Ascending aorta (tissue), 2 donors: ENCODE data around the gene SLC29A2. TPM values are rescaled to one million over a fixed set of nuclear protein-coding genes. Genes with fewer than 3 reads are reported as not detected.
A peak's percentile ranks its signal among the peaks of the same experiment; 100 is the strongest.

Source experiments
- DNase-seq, 2 donors: peaks; one replicate each; pipeline ENCODE4 v3.0.0-alpha.2; 2019; ENCODE audit warnings: low spot score in 2 of 2
- H3K27ac ChIP-seq, 2 donors: fragments of 200-600 bp; sonication (generic); one replicate each; pipeline ENCODE4 v1.5.1; 2016 to 2017; ENCODE audit warnings: mild to moderate bottlenecking in 1 of 2
- H3K27me3 ChIP-seq: fragments of 200-600 bp; sonication (generic); one replicate; pipeline ENCODE4 v1.5.1; 2017
- H3K36me3 ChIP-seq, 2 donors: fragments of 200-600 bp; sonication (generic); one replicate each; pipeline ENCODE4 v1.5.1; 2016
- H3K4me1 ChIP-seq, 2 donors: fragments of 200-600 bp; sonication (generic); one replicate each; pipeline ENCODE4 v1.5.1; 2016 to 2017; ENCODE audit warnings: mild to moderate bottlenecking in 1 of 2
- H3K4me3 ChIP-seq, 2 donors: fragments of 200-600 bp; sonication (generic); one replicate each; pipeline ENCODE4 v1.5.1; 2016 to 2017; ENCODE audit warnings: mild to moderate bottlenecking in 1 of 2
- H3K9me3 ChIP-seq, 2 donors: fragments of 200-600 bp; sonication (generic); one replicate each; pipeline ENCODE4 v1.5.1; 2016
- intact Hi-C: fragments of 100-400 bp; cut with DNase I; formaldehyde crosslinking; loops from one replicate; pipeline ENCODE4 v1.15.1; 2023
- total RNA-seq: library from RNA; depleted of rRNA; stranded (reverse); fragments of >200 nt; gene quantifications from one replicate; pipeline ENCODE4 v1.1.0, GENCODE V29; 2016
- TF ChIP-seq, protein P1 (sequence below), 3 experiments: fragments of 200-600 bp in 2 of 3; fragments of 450-650 bp in 1 of 3; sonication (generic) in 2 of 3; IDR thresholded peaks; one replicate each; pipeline ENCODE4 v1.5.1; 2016 to 2019; ENCODE audit warnings: antibody characterized with exemption in 3 of 3, mild to moderate bottlenecking in 1 of 3, moderate library complexity in 1 of 3

Gene SLC29A2
- total RNA-seq, 1 donor from 2014 or later = not detected

DNA sequence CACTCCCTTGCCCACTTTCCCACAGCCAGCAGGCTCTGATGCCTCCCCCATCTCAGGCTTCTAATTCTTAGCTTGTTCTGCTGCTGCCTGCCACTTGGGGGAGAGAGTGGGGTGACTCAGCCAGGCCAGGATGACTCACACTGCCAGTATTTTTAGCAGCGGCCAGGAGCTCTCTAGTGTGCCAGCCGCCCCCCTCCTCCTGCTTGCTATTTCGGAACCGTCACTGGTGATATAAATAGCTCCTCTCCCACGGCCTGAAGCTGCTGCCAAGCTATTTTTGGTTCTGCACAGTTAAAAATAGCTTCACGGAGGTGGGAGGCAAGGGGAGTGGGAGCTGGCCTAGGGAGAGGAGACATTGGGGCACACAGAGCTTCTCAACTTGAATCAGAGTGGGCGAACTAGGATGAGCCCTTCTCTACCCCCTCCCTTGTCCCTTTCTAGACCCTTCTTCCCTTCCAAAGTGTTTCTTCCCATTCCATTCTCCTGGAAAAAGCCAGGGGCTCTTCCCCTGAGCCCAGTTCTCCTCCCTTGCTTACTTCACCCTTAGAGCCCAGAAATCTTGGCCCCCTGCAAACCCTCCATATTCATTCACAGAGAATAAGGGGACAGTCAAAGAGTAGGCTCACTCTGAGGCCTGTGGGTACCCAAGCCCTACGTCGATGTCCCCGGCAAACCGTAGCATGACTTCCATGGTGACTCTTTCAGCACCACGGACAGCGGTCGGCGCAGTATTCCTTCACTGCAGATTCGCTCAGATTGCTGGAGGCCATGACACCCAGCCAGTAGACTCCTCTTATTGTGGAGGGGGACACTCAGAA is 46.8 kb upstream of the SLC29A2 start:
- H3K9me3 ChIP-seq = no peaks in the 10 kb centered on the region
- peaks cover 22 to 42% of the 10 kb centered on the region in 2 donors for H3K4me1 ChIP-seq

DNA sequence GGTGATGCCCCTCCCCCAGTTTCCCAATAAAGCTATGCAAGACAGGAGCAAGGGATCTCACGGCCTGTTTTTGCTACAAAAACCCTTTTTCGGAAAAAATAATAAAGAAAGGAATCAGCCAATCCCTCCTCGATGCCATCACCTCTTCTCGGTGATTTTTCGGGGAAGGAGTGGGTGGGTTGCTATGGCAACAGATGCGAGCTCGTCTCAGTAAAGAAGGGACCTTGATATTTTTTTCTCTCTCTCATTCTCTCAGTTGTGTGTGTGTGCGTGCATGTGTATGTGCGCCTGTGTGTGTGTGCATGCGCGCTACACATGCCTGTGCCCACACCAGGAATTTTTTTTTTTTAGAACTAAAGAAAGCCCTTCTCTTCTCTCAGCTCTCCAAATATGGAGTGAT is 45.4 kb upstream of the SLC29A2 start:
- TF ChIP-seq, protein P1, sequence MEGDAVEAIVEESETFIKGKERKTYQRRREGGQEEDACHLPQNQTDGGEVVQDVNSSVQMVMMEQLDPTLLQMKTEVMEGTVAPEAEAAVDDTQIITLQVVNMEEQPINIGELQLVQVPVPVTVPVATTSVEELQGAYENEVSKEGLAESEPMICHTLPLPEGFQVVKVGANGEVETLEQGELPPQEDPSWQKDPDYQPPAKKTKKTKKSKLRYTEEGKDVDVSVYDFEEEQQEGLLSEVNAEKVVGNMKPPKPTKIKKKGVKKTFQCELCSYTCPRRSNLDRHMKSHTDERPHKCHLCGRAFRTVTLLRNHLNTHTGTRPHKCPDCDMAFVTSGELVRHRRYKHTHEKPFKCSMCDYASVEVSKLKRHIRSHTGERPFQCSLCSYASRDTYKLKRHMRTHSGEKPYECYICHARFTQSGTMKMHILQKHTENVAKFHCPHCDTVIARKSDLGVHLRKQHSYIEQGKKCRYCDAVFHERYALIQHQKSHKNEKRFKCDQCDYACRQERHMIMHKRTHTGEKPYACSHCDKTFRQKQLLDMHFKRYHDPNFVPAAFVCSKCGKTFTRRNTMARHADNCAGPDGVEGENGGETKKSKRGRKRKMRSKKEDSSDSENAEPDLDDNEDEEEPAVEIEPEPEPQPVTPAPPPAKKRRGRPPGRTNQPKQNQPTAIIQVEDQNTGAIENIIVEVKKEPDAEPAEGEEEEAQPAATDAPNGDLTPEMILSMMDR (IDR thresholded peaks at IDR 0.05) = no peak
- no peaks in the 10 kb centered on the region for H3K9me3 ChIP-seq
- H3K27me3 ChIP-seq = no peaks in the 10 kb centered on the region
- intact Hi-C loops = no loop called here
- H3K4me3 ChIP-seq = no peak overlapping the region
- H3K4me1 ChIP-seq = peaks cover 22 to 45% of the 10 kb centered on the region in 2 donors
- DNase-seq = no peak
- peak overlapping the region in 1 of 2 donors; percentile 46 for H3K27ac ChIP-seq
- peaks cover 0 to 3% of the 10 kb centered on the region in 2 donors for H3K36me3 ChIP-seq

More for the DNA sequence above, 46.8 kb upstream of the SLC29A2 start:
- Histone ChIP-seq H3K4me3 (peak overlapping the region in 1 of 2 donors; percentile 19), H3K27me3 (no peaks in the 10 kb centered on the region), H3K36me3 (peaks cover 12 to 15% of the 10 kb centered on the region in 2 donors), H3K27ac (peak overlapping the region in 1 of 2 donors; percentile 53)
- peak; percentile 81 to 97 for DNase-seq
- intact Hi-C loops = loop anchor here (1.0 kb wide), 1 partner anchor 9 kb away; no protein-coding TSS in a partner anchor
- TF ChIP-seq, protein P1 (IDR thresholded peaks at IDR 0.05) = peak; percentile 59 to 73 (median 63)

DNA sequence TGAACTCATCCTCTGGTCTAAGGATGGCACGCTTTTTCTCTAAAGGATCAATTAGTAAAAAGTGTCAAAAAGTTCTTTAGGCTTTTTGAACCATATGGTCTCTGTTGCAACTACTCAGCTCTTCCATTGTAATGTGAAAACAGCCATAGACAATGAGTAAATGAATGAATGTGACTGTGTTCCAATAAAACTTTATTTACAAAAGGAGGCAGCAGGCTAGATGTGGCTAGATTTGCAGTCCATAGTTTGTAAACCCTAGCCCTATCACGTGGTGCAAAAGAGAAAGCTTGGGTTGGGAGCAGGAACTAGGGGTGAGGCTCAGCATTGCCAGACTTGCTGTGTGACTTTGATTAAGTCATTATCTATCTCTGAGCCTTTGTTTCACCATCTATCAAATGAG is 43.9 kb upstream of the SLC29A2 start:
- no peaks in the 10 kb centered on the region for H3K9me3 ChIP-seq
- intact Hi-C loops = no loop called here
- no peaks in the 10 kb centered on the region for H3K27me3 ChIP-seq
- no peaks in the 10 kb centered on the region for H3K36me3 ChIP-seq
- no peak for DNase-seq
- TF ChIP-seq, protein P1 (IDR thresholded peaks at IDR 0.05) = no peak
- no peak overlapping the region for H3K27ac ChIP-seq
- H3K4me1 ChIP-seq = peaks cover 20 to 37% of the 10 kb centered on the region in 2 donors
- H3K4me3 ChIP-seq = no peak overlapping the region

DNA sequence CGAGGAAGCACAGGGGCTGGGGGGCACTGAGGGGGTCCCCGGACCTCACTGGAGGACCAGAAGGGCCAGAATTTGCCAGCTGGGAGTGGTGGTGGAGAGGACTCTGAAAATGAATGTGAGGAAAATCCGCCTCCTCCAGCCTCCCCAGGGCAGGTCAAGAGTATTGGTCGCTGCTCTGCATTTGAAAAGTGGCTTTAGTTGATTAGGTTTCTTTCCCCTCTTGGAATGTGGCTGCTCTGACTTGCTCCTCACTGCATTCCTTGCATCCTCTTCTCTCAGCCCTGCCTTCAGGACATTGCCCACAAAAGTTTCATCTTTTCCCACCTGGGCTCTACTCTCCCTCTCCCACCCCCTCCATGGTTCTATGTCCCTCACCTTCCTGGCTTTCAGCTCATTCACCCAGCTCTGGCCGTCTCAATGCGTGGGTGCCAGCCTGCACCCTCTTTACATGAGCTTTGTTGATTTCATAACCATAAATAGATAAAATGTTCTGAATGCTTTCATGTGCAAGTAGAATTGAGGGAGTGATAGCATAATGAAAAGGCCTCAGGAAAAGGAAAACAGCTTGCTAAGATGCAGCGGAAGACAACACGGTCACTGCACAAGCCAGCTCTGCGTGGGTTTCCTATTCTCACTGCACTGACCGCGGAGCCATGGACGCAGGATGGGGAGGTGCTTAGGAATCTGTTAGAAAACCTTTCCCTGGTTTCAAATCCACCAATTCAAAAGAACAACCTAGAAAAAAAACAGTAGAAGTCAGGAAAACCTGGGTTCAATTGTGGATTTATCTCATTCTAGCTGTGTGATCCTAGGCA is 42.8 kb upstream of the SLC29A2 start:
- DNase-seq = no peak
- Histone ChIP-seq H3K27me3 (no peaks in the 10 kb centered on the region), H3K4me1 (peaks cover 16 to 37% of the 10 kb centered on the region in 2 donors), H3K4me3 (no peak overlapping the region), H3K9me3 (no peaks in the 10 kb centered on the region), H3K27ac (no peak overlapping the region), H3K36me3 (no peaks in the 10 kb centered on the region)
- intact Hi-C loops = no loop called here
- TF ChIP-seq, protein P1 (IDR thresholded peaks at IDR 0.05) = no peak

DNA sequence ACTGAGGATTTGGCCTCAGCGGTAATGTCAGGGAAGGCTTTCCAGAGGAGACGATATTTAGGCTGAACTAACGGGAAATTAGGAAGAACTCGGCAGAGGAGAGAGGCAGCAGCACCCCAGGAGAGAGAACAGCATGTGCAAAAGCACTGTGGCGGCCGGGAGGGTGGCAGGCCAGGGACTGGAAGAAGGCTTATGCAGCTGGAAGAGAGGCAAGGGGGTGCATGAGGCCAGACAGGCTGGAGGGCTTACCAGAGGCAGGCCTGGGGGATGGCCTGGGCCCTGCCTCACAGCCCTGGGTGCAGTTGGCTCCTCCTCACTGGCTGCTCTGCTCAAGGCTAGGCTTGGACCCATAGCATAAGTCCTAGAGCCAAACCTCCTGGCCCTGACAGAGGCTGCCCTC is 41.6 kb upstream of the SLC29A2 start:
- H3K9me3 ChIP-seq = no peaks in the 10 kb centered on the region
- no peaks in the 10 kb centered on the region for H3K36me3 ChIP-seq
- intact Hi-C loops = no loop called here
- no peak for DNase-seq
- peak overlapping the region in 1 of 2 donors; percentile 67 for H3K4me3 ChIP-seq
- TF ChIP-seq, protein P1 (IDR thresholded peaks at IDR 0.05) = no peak
- H3K27ac ChIP-seq = no peak overlapping the region
- H3K27me3 ChIP-seq = no peaks in the 10 kb centered on the region
- peaks cover 11 to 31% of the 10 kb centered on the region in 2 donors for H3K4me1 ChIP-seq
